ENCODE data around the gene HSPG2. TPM values are rescaled to one million over a fixed set of nuclear protein-coding genes. Genes with fewer than 3 reads are reported as not detected.

HSPG2 gene
- total and polyA plus RNA-seq, 2 of the 8 experiments (the other 6 are each of a cell fraction or from before 2014, with no cell fraction given), result 17.8 to 111 TPM

- no peak overlapping the region for H3K56ac ChIP-seq (replicated peaks; ENCODE audit: insufficient read length, low read depth, low read length)
- WGBS, 2 experiments (ENCODE audit: extremely low coverage in 1 of 2, insufficient coverage in 1 of 2, insufficient read length in 1 of 2, insufficient replicate concordance in 2 of 2, low coverage in 1 of 2, low lambda C conversion rate in 2 of 2, missing lambda C conversion rate in 1 of 2), result 94% methylated on average over 20 of the region's 20 CpGs; no CpG with 5 or more reads in 1 of the 2 experiments
- no peak overlapping the region for H2AFZ ChIP-seq (ENCODE audit: low read length)
- H3K23me2 ChIP-seq (ENCODE audit: low read depth, low read length), result no peaks in the 10 kb centered on the region
- ChIA-PET POLR2A (ENCODE audit: partially characterized antibody) (interaction anchor here (0.8 to 2.8 kb wide), 5 partner anchors 12 to 27 kb away, joined by 4 to 7 read pairs (median 6); no protein-coding TSS in a partner anchor), CTCF (ENCODE audit: partially characterized antibody) (interaction anchor here (0.7 to 1.5 kb wide), 5 partner anchors 19 to 62 kb away, joined by 3 to 4 read pairs (median 3); no protein-coding TSS in a partner anchor)
- no peak overlapping the region for H3K23ac ChIP-seq (ENCODE audit: insufficient read length)
- peaks cover 0 to 7% of the 10 kb centered on the region in 2 experiments; a peak in 1 of 4 replicates for H3K79me2 ChIP-seq (ENCODE audit: control insufficient read depth in 1 of 2, insufficient read depth in 2 of 2, low read length in 2 of 2)
- no peak overlapping the region for H2AK5ac ChIP-seq (ENCODE audit: low read depth, low read length)
- DNase-seq (ENCODE audit: low read depth in 1 of 2, low spot score in 2 of 2) (no peak), FAIRE-seq (no peak)
- no peak overlapping the region for H3K4me3 ChIP-seq (ENCODE audit: extremely low read depth in 1 of 4, insufficient read depth in 2 of 4, low read depth in 3 of 4, low read length in 4 of 4)
- H3K4ac ChIP-seq (replicated peaks; ENCODE audit: insufficient read length, low read depth, low read length), result no peak overlapping the region
- H2BK15ac ChIP-seq (ENCODE audit: low read length), result no peak overlapping the region
- no peak overlapping the region; the same call in 1 of the 2 replicates for H2BK5ac ChIP-seq (ENCODE audit: low read depth, low read length)
- no peaks in the 10 kb centered on the region for H3K9me3 ChIP-seq (ENCODE audit: insufficient read depth in 2 of 2, low read depth in 1 of 2, low read length in 1 of 2)
- no peak overlapping the region for H3K18ac ChIP-seq (ENCODE audit: extremely low read depth, low read length)
- H3K4me1 ChIP-seq (replicated peaks in 1 of 4; ENCODE audit: control insufficient read depth in 3 of 4, insufficient read depth in 4 of 4, low read length in 3 of 4), result peaks cover 19 to 37% (median 22%) of the 10 kb centered on the region in 4 experiments
- no peak overlapping the region for H2BK120ac ChIP-seq (replicated peaks; ENCODE audit: low read depth, low read length)
- peaks cover 5% of the 10 kb centered on the region; the same call in 1 of the 2 replicates for H3K79me1 ChIP-seq (ENCODE audit: low read depth, low read length)
- peaks cover 3 to 13% of the 10 kb centered on the region in 2 experiments for H4K20me1 ChIP-seq (replicated peaks in 1 of 2; ENCODE audit: control insufficient read depth in 1 of 2, insufficient read depth in 2 of 2, low read length in 2 of 2)
- no peak overlapping the region for H4K8ac ChIP-seq (ENCODE audit: extremely low read depth, insufficient read depth, low read length)
- no peak overlapping the region for H3K4me2 ChIP-seq (ENCODE audit: insufficient read depth in 1 of 2, low read depth in 2 of 2, low read length in 2 of 2)
- H3K27me3 ChIP-seq (replicated peaks in 1 of 4; ENCODE audit: control insufficient read depth in 3 of 4, extremely low read depth in 1 of 4, insufficient read depth in 3 of 4, low read length in 3 of 4), result no peaks in the 10 kb centered on the region
- no peak overlapping the region for H4K91ac ChIP-seq (replicated peaks; ENCODE audit: insufficient read length, low read length)
- no peak overlapping the region for H2BK12ac ChIP-seq (ENCODE audit: low read depth, low read length)
- no peak overlapping the region for H3K9ac ChIP-seq (replicated peaks in 1 of 4; ENCODE audit: extremely low read depth in 1 of 4, low read depth in 3 of 4, low read length in 3 of 4)
- H3K14ac ChIP-seq (ENCODE audit: insufficient read length), result no peak overlapping the region
- H4K5ac ChIP-seq (ENCODE audit: insufficient read length, low read depth, low read length), result no peak overlapping the region
- H3K27ac ChIP-seq (ENCODE audit: low read depth, low read length), result no peak overlapping the region
- H3K36me3 ChIP-seq (ENCODE audit: control insufficient read depth in 2 of 4, insufficient read depth in 4 of 4, low read length in 3 of 4), result 0 out of 8 replicates have a peak, but pooled peaks cover 0 to 2% (median 0%) of the 10 kb centered on the region in 4 experiments
- no peak overlapping the region for H2BK20ac ChIP-seq (ENCODE audit: low read length)
- TF ChIP-seq MAFK (IDR thresholded peaks at IDR 0.05; ENCODE audit: low read depth, low read length) (no peak), MAX (IDR thresholded peaks at IDR 0.05) (no peak), NANOG (IDR thresholded peaks at IDR 0.05; ENCODE audit: insufficient read depth, low read depth, low read length, poor library complexity, severe bottlenecking) (no peak), CEBPB (IDR thresholded peaks at IDR 0.05; ENCODE audit: low read depth, low read length) (no peak), SIN3A (conservative IDR thresholded peaks at IDR 0.05 in 1 of 2, IDR thresholded peaks at IDR 0.05 in 1 of 2; ENCODE audit: low read depth in 1 of 2, low read length in 2 of 2) (no peak), CTCF (IDR thresholded peaks at IDR 0.05; ENCODE audit: control extremely low read depth in 1 of 3, insufficient read depth in 1 of 3, low read depth in 1 of 3, low read length in 3 of 3) (no peak), POLR2AphosphoS5 (IDR thresholded peaks at IDR 0.05; ENCODE audit: low read depth, low read length) (no peak), ATF3 (IDR thresholded peaks at IDR 0.05; ENCODE audit: insufficient read depth, low read depth, low read length) (no peak)
These were observed 20.5 kb downstream of the HSPG2 start for GRCh38 chr1:21916447-21917238.
